Activated naive CD8-positive, alpha-beta T cell treated with anti-CD3 and anti-CD28 coated beads for 36 hours (primary cell): ENCODE data around the gene NT5C3A. TPM values are rescaled to one million over a fixed set of nuclear protein-coding genes. Genes with fewer than 3 reads are reported as not detected.
"Not testable (repeated sequence)": the region's sequence is repeated elsewhere in the genome, so short reads cannot be mapped to it uniquely, and the experiment has no call there.

ENCODE experiments used
- DNase-seq: peaks from one replicate; pipeline ENCODE4 v3.0.0; 2021
- H3K27ac Mint-ChIP-seq: one replicate; pipeline ENCODE4 v1.8.0; 2022; ENCODE audit warnings: mild to moderate bottlenecking, moderate library complexity, mixed read lengths
- H3K27me3 Mint-ChIP-seq: one replicate; pipeline ENCODE4 v1.8.0; 2022; ENCODE audit warnings: mild to moderate bottlenecking, mixed read lengths
- H3K36me3 Mint-ChIP-seq: one replicate; pipeline ENCODE4 v1.8.0; 2021; ENCODE audit warnings: mild to moderate bottlenecking, mixed read lengths
- H3K4me1 Mint-ChIP-seq: one replicate; pipeline ENCODE4 v1.8.0; 2021; ENCODE audit warnings: mixed read lengths
- H3K4me3 Mint-ChIP-seq: one replicate; pipeline ENCODE4 v1.8.0; 2022; ENCODE audit warnings: mild to moderate bottlenecking, moderate library complexity, mixed read lengths
- H3K9me3 Mint-ChIP-seq: one replicate; pipeline ENCODE4 v1.8.0; 2022; ENCODE audit warnings: mixed read lengths
- total RNA-seq, 2 experiments: library from RNA; stranded (reverse); gene quantifications; one replicate each; pipeline ENCODE4 v1.2.3, GENCODE V29; 2021

NT5C3A gene
- total RNA-seq, 2 experiments from 2014 or later: 45.3 to 48.7 TPM

GRCh38 chr7:32991975-32992700 lies 70.4 kb downstream of the NT5C3A start:
- H3K9me3 Mint-ChIP-seq, H3K4me3 Mint-ChIP-seq, DNase-seq, H3K36me3 Mint-ChIP-seq, H3K27ac Mint-ChIP-seq: not testable (repeated sequence)
- H3K4me1 Mint-ChIP-seq: peaks cover 22% of the 10 kb centered on the region
- H3K27me3 Mint-ChIP-seq: peaks cover 65% of the 10 kb centered on the region

- H3K27me3 Mint-ChIP-seq: peaks cover 69% of the 10 kb centered on the region
- not testable (repeated sequence) for H3K36me3 Mint-ChIP-seq, H3K27ac Mint-ChIP-seq
Observed at GRCh38 chr7:32991068-32991585, 71.4 kb downstream of the NT5C3A start.

GRCh38 chr7:32988148-32988547 lies 74.4 kb downstream of the NT5C3A start:
- H3K9me3 Mint-ChIP-seq, H3K36me3 Mint-ChIP-seq, DNase-seq: not testable (repeated sequence)
- Mint-ChIP-seq H3K4me1 (peaks cover 22% of the 10 kb centered on the region), H3K27me3 (peaks cover 74% of the 10 kb centered on the region), H3K27ac (peak overlapping the region; percentile 66), H3K4me3 (peak overlapping the region; percentile 30)

More at GRCh38 chr7:32991068-32991585, 71.4 kb downstream of the NT5C3A start:
- H3K9me3 Mint-ChIP-seq, DNase-seq, H3K4me3 Mint-ChIP-seq: not testable (repeated sequence)
- peaks cover 22% of the 10 kb centered on the region for H3K4me1 Mint-ChIP-seq

GRCh38 chr7:32979902-32980301 lies 82.7 kb downstream of the NT5C3A start:
- not testable (repeated sequence) for H3K4me1 Mint-ChIP-seq, H3K4me3 Mint-ChIP-seq

GRCh38 chr7:32979246-32979645 lies 83.3 kb downstream of the NT5C3A start:
- not testable (repeated sequence) for DNase-seq, H3K27ac Mint-ChIP-seq, H3K4me3 Mint-ChIP-seq, H3K4me1 Mint-ChIP-seq, H3K36me3 Mint-ChIP-seq, H3K9me3 Mint-ChIP-seq
- peaks cover 12% of the 10 kb centered on the region for H3K27me3 Mint-ChIP-seq

More at GRCh38 chr7:32979902-32980301, 82.7 kb downstream of the NT5C3A start:
- not testable (repeated sequence) for H3K9me3 Mint-ChIP-seq, H3K36me3 Mint-ChIP-seq, DNase-seq, H3K27ac Mint-ChIP-seq
- peaks cover 19% of the 10 kb centered on the region for H3K27me3 Mint-ChIP-seq

GRCh38 chr7:32977159-32977558 lies 85.4 kb downstream of the NT5C3A start:
- H3K4me3 Mint-ChIP-seq, H3K27ac Mint-ChIP-seq, H3K36me3 Mint-ChIP-seq, H3K4me1 Mint-ChIP-seq, H3K9me3 Mint-ChIP-seq, DNase-seq: not testable (repeated sequence)
- peaks cover 12% of the 10 kb centered on the region for H3K27me3 Mint-ChIP-seq

- not testable (repeated sequence) for H3K9me3 Mint-ChIP-seq, DNase-seq, H3K4me3 Mint-ChIP-seq, H3K4me1 Mint-ChIP-seq, H3K27ac Mint-ChIP-seq, H3K27me3 Mint-ChIP-seq, H3K36me3 Mint-ChIP-seq
Observed at GRCh38 chr7:32971967-32972366, 90.6 kb downstream of the NT5C3A start.

GRCh38 chr7:32967268-32967582 lies 95.4 kb downstream of the NT5C3A start:
- not testable (repeated sequence) for H3K9me3 Mint-ChIP-seq, H3K4me1 Mint-ChIP-seq, DNase-seq, H3K27ac Mint-ChIP-seq, H3K36me3 Mint-ChIP-seq, H3K4me3 Mint-ChIP-seq
- peaks cover 22% of the 10 kb centered on the region for H3K27me3 Mint-ChIP-seq

GRCh38 chr7:32966489-32967267 lies 95.9 kb downstream of the NT5C3A start:
- not testable (repeated sequence) for H3K4me1 Mint-ChIP-seq, H3K9me3 Mint-ChIP-seq, H3K36me3 Mint-ChIP-seq, H3K27ac Mint-ChIP-seq, DNase-seq, H3K4me3 Mint-ChIP-seq
- peaks cover 22% of the 10 kb centered on the region for H3K27me3 Mint-ChIP-seq

GRCh38 chr7:32964461-32965159 lies 98.0 kb downstream of the NT5C3A start:
- H3K4me1 Mint-ChIP-seq, H3K27ac Mint-ChIP-seq, H3K36me3 Mint-ChIP-seq, H3K4me3 Mint-ChIP-seq, H3K9me3 Mint-ChIP-seq, DNase-seq: not testable (repeated sequence)
- H3K27me3 Mint-ChIP-seq: peaks cover 28% of the 10 kb centered on the region

Other genes with a start within 250 kb of the NT5C3A start
- gene KBTBD2, start 171.0 kb downstream of the NT5C3A start, total RNA-seq: 10 to 100 TPM; 20.9 to 22.7 TPM
- under 1 TPM in 1 of 2 experiments, not detected in 1; 0.14 TPM for gene FKBP9, start 105.3 kb downstream of the NT5C3A start, total RNA-seq
- 10 to 100 TPM; 21.4 to 23.6 TPM for gene RP9, start 46.6 kb upstream of the NT5C3A start, total RNA-seq
- gene BBS9, start 66.8 kb upstream of the NT5C3A start, total RNA-seq: 1 to 10 TPM; 4.3 to 5.9 TPM